Endothelial cell of umbilical vein (primary cell): ENCODE measurements around the gene ATRIP. TPM values are rescaled to one million over a fixed set of nuclear protein-coding genes. Genes with fewer than 3 reads are reported as not detected.

Experiments
- BruUV-seq: library from RNA; stranded (reverse); fragments of 400-500 nt; replicated peaks from 2 replicates; lab custom pipeline; 2021; lab: Mats Ljungman, UMichigan
- CTCF ChIA-PET: fragments of 300-600, 350-600 bp; sonication (Branson Sonifier 250); formaldehyde crosslinking; loops from one replicate; lab custom pipeline; 2021; ENCODE audit warnings: antibody characterized with exemption, inconsistent platforms; lab: Charles Lee
- POLR2A ChIA-PET: fragments of 300-600, 350-600 bp; sonication (Branson Sonifier 250); formaldehyde crosslinking; loops from one replicate; lab custom pipeline; 2021; ENCODE audit warnings: antibody characterized with exemption, inconsistent platforms; lab: Charles Lee
- DNase-seq: peaks from one replicate; pipeline ENCODE4 v3.0.0-alpha.2; 2011; ENCODE audit warnings: low read depth, low spot score
- FAIRE-seq: peaks from 2 replicates; lab custom pipeline; 2011; peaks lifted over from hg19 to GRCh38; lab: Jason Lieb, UNC
- H2AFZ ChIP-seq: 2 replicates; pipeline ENCODE4 v1.6.0; 2012; ENCODE audit warnings: low read depth, low read length, control low read depth, inconsistent platforms
- H3K27ac ChIP-seq: 2 replicates; pipeline ENCODE4 v1.5.1; 2011; ENCODE audit warnings: low read depth, mild to moderate bottlenecking, control low read depth, low read length, moderate library complexity; ENCODE audit not compliant: insufficient read depth
- H3K27me3 ChIP-seq, 2 experiments: 2 replicates each; pipeline versions ENCODE4 v1.6.0 to v1.6.1; 2011; ENCODE audit warnings: low read length in 2 of 2, mixed read lengths in 1 of 2; ENCODE audit not compliant: control insufficient read depth in 2 of 2, insufficient read depth in 2 of 2
- H3K36me3 ChIP-seq, 2 experiments: 2 replicates in 1 of 2; 3 replicates in 1 of 2; pipeline ENCODE4 v1.5.1; 2011; ENCODE audit warnings: low read length in 2 of 2, mild to moderate bottlenecking in 1 of 2, moderate library complexity in 1 of 2; ENCODE audit not compliant: control insufficient read depth in 2 of 2, insufficient read depth in 2 of 2; ENCODE audit errors: extremely low read depth in 1 of 2
- H3K4me1 ChIP-seq: 3 replicates; pipeline ENCODE4 v1.5.1; 2011; ENCODE audit warnings: mild to moderate bottlenecking, low read length; ENCODE audit not compliant: control insufficient read depth, insufficient read depth; ENCODE audit errors: extremely low read depth
- H3K4me2 ChIP-seq: 2 replicates; pipeline ENCODE4 v1.6.1; 2011; ENCODE audit warnings: low read length, control low read depth, mixed read lengths; ENCODE audit not compliant: insufficient read depth
- H3K4me3 ChIP-seq, 3 experiments: fragments of 200-600 bp in 1 of 3; sonication (generic), shearing (Covaris generic) in 1 of 3; replicated peaks in 1 of 3; 2 replicates each; pipeline ENCODE4 v1.5.1; 2011 to 2016; ENCODE audit warnings: control low read depth in 3 of 3, low read length in 3 of 3, mild to moderate bottlenecking in 2 of 3, inconsistent platforms in 1 of 3, low read depth in 1 of 3, moderate library complexity in 1 of 3; ENCODE audit not compliant: insufficient read depth in 1 of 3
- H3K79me2 ChIP-seq: 2 replicates; pipeline ENCODE4 v1.6.0; 2012; ENCODE audit warnings: low read length, inconsistent platforms; ENCODE audit not compliant: control insufficient read depth, insufficient read depth
- H3K9ac ChIP-seq: replicated peaks from 2 replicates; pipeline ENCODE3; 2011; ENCODE audit warnings: low read length, control low read depth; ENCODE audit not compliant: insufficient read depth; ENCODE audit errors: extremely low read depth
- H3K9me1 ChIP-seq: replicated peaks from 3 replicates; pipeline ENCODE4 v1.6.0; 2011; ENCODE audit warnings: mild to moderate bottlenecking, low read length; ENCODE audit not compliant: control insufficient read depth, insufficient read depth; ENCODE audit errors: extremely low read depth
- H3K9me3 ChIP-seq: replicated peaks from 2 replicates; pipeline ENCODE4 v1.5.1; 2012; ENCODE audit warnings: low read length, inconsistent platforms; ENCODE audit not compliant: control insufficient read depth, insufficient read depth
- H4K20me1 ChIP-seq: replicated peaks from 2 replicates; pipeline ENCODE3; 2011; ENCODE audit warnings: mild to moderate bottlenecking, low read length; ENCODE audit not compliant: control insufficient read depth, insufficient read depth; ENCODE audit errors: extremely low read depth
- CTCF ChIP-seq, 2 donors: IDR thresholded peaks; 1 replicate in 1 of 2; 2 replicates in 1 of 2; pipeline ENCODE4 v1.5.1; 2011; ENCODE audit warnings: low read length in 2 of 2, mild to moderate bottlenecking in 2 of 2, moderate library complexity in 2 of 2, control low read depth in 1 of 2, inconsistent platforms in 1 of 2, low read depth in 1 of 2; ENCODE audit not compliant: insufficient read depth in 1 of 2; ENCODE audit errors: extremely low read depth in 1 of 2
- EZH2 ChIP-seq: IDR thresholded peaks from 2 replicates; pipeline ENCODE4 v1.6.1; 2012; ENCODE audit warnings: borderline replicate concordance, low read depth, mild to moderate bottlenecking, moderate library complexity, low read length, inconsistent platforms; ENCODE audit not compliant: severe bottlenecking
- FOS ChIP-seq: IDR thresholded peaks from 2 replicates; pipeline ENCODE4 v1.6.1; 2011; ENCODE audit warnings: mild to moderate bottlenecking, low read length, moderate library complexity, borderline replicate concordance; ENCODE audit not compliant: insufficient read depth
- GATA2 ChIP-seq: IDR thresholded peaks from 2 replicates; pipeline ENCODE4 v1.7.0; 2011; ENCODE audit warnings: low read depth, mild to moderate bottlenecking, moderate library complexity, mixed read lengths, low read length; ENCODE audit not compliant: insufficient read length, insufficient read depth
- JUN ChIP-seq: IDR thresholded peaks from 2 replicates; pipeline ENCODE4 v1.6.1; 2011; ENCODE audit warnings: borderline replicate concordance, low read depth; ENCODE audit not compliant: insufficient read length, insufficient read depth
- MYC ChIP-seq: IDR thresholded peaks from one replicate; pipeline ENCODE4 v1.6.1; 2011; ENCODE audit warnings: mild to moderate bottlenecking, low read depth, low read length
- POLR2A ChIP-seq: IDR thresholded peaks from 2 replicates; pipeline ENCODE4 v1.6.1; 2012; ENCODE audit warnings: low read depth, mild to moderate bottlenecking, control low read depth, low read length
- POLR2AphosphoS5 ChIP-seq: IDR thresholded peaks from 2 replicates; pipeline ENCODE4 v1.6.1; 2012; ENCODE audit warnings: low read depth, mild to moderate bottlenecking, control low read depth, low read length, moderate library complexity; ENCODE audit not compliant: insufficient read depth
- dilution Hi-C: fragments of 300-500 bp; cut with MboI; formaldehyde crosslinking; loops from one replicate; pipeline ENCODE4 v1.15.0; 2019; ENCODE audit warnings: low sequenced_read_pairs; ENCODE audit not compliant: extremely low pct_ligation_motif_present
- intact Hi-C: fragments of 100-400 bp; cut with micrococcal nuclease; formaldehyde crosslinking; loops from one replicate; pipeline ENCODE4 v1.10.0; 2022
- polyA plus RNA-seq, 4 experiments: library from polyadenylated mRNA; depleted of rRNA in 3 of 4; stranded (reverse) in 3 of 4; unstranded in 1 of 4; fragments of >200 nt; gene quantifications; 2 replicates each; pipeline versions ENCODE4 v1.2.1 to v1.2.3, GENCODE V29; 2011 to 2012; ENCODE audit warnings: missing spikeins in 1 of 4
- total RNA-seq: library from RNA; stranded (reverse); gene quantifications from 2 replicates; pipeline ENCODE4 v1.2.3, GENCODE V29; 2021
- TF ChIP-seq, protein P1 (sequence below): IDR thresholded peaks from 2 replicates; pipeline ENCODE4 v1.6.1; 2011; ENCODE audit not compliant: insufficient read depth, insufficient read length

ATRIP gene
- total and polyA plus RNA-seq, 2 donors (not counting 3 experiments of a cell fraction or from before 2014, with no cell fraction given) = 10.6 to 14.7 TPM

GRCh38 chr3:48428088-48428571 is 18.4 kb upstream of the ATRIP start:
- peak overlapping the region; percentile 56 for H3K4me2 ChIP-seq
- ChIA-PET POLR2A (interaction anchor here (0.6 to 1.4 kb wide), 3 partner anchors 8 to 45 kb away, joined by 3 to 5 read pairs (median 4); no protein-coding TSS in a partner anchor), CTCF (interaction anchor here (2.3 to 10.4 kb wide), 3 partner anchors 28 to 234 kb away, joined by 9 to 723 read pairs (median 94); no protein-coding TSS in a partner anchor)
- H3K9me3 ChIP-seq = no peaks in the 10 kb centered on the region
- intact Hi-C loops (no loop called here), dilution Hi-C loops (no loop called here)
- H3K4me3 ChIP-seq = peak overlapping the region; percentile 17 to 49 (median 39)
- TF ChIP-seq POLR2AphosphoS5 (no peak), FOS (no peak), EZH2 (no peak), MYC (no peak), CTCF (IDR thresholded peaks at IDR 0.05; ENCODE audit: extremely low read depth in 1 of 2, insufficient read depth in 1 of 2, low read depth in 1 of 2, low read length in 2 of 2) (no peak), JUN (no peak), POLR2A (no peak), GATA2 (no peak)
- TF ChIP-seq, protein P1, sequence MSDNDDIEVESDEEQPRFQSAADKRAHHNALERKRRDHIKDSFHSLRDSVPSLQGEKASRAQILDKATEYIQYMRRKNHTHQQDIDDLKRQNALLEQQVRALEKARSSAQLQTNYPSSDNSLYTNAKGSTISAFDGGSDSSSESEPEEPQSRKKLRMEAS = no peak
- peak overlapping the region; percentile 86 for H2AFZ ChIP-seq
- H3K27ac ChIP-seq = no peak overlapping the region
- no peaks in the 10 kb centered on the region for H3K79me2 ChIP-seq
- H3K36me3 ChIP-seq = peaks cover 0 to 6% of the 10 kb centered on the region in 2 experiments
- no TSS peak for BruUV-seq
- FAIRE-seq = no peak
- no peaks in the 10 kb centered on the region for H4K20me1 ChIP-seq
- no peak for DNase-seq
- peaks cover 10% of the 10 kb centered on the region for H3K4me1 ChIP-seq
- no peaks in the 10 kb centered on the region for H3K9me1 ChIP-seq
- no peaks in the 10 kb centered on the region for H3K27me3 ChIP-seq
- H3K9ac ChIP-seq = no peak overlapping the region
